ENCODE data around the gene SLC29A3. TPM values are rescaled to one million over a fixed set of nuclear protein-coding genes. Genes with fewer than 3 reads are reported as not detected.

SLC29A3 gene
- total and polyA plus RNA-seq, 2 of the 8 experiments (the other 6 are each of a cell fraction or from before 2014, with no cell fraction given) = 14.0 to 24.6 TPM

DNA sequence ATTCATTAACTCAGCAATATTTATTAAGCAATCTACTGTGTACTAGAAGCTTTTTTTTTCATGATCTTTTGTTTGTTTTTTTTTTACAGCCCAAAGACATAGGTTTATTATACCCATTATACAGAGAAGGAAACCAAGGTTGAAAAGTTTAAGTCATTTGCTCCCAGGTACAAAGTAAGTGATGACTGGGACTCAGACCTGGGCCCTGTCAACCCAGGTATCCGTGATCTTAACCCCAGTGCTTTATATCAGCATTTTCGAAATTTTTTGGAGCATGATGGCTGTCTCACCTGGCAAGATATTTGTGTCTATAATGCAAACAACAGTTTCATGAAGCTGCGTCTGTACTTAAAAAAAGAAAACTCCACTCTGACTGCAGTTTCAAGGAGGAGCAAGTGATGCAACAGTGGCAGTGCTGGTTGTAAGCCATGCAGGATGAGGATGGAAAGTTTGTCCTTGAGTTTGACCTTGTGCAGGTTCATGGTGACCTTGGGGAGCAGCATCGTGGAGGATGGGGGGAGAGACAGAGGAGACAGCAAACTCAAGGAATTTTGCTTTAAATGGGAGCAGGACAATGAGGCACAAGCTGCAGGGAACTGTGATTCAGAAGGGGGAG lies 11.8 kb downstream of the SLC29A3 start (continued):
- TF ChIP-seq CHD7 (IDR thresholded peaks at IDR 0.05; ENCODE audit: insufficient replicate concordance, low read length) (no peak), RFX5 (IDR thresholded peaks at IDR 0.05; ENCODE audit: borderline replicate concordance, low read depth, low read length) (no peak), KDM5A (IDR thresholded peaks at IDR 0.05; ENCODE audit: low read length) (no peak), CHD1 (IDR thresholded peaks at IDR 0.05; ENCODE audit: low read depth, low read length) (no peak), NANOG (IDR thresholded peaks at IDR 0.05; ENCODE audit: insufficient read depth, low read depth, low read length, poor library complexity, severe bottlenecking) (no peak), FOSL1 (IDR thresholded peaks at IDR 0.05; ENCODE audit: insufficient read depth, low read depth, low read length) (no peak), GABPA (IDR thresholded peaks at IDR 0.05; ENCODE audit: borderline replicate concordance, insufficient read depth, low read length) (no peak), CTBP2 (IDR thresholded peaks at IDR 0.05; ENCODE audit: borderline replicate concordance, insufficient read depth, insufficient read length, low read length) (no peak)
- TF ChIP-seq, protein P1, sequence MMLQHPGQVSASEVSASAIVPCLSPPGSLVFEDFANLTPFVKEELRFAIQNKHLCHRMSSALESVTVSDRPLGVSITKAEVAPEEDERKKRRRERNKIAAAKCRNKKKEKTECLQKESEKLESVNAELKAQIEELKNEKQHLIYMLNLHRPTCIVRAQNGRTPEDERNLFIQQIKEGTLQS (IDR thresholded peaks at IDR 0.05; ENCODE audit: insufficient read depth, low read depth, low read length) = no peak

All from H1 (cell line).